Uterus (tissue), 4 donors: ENCODE data around the gene DCC. TPM values are rescaled to one million over a fixed set of nuclear protein-coding genes. Genes with fewer than 3 reads are reported as not detected.

Experiments used
- DNase-seq, 2 donors: peaks; one replicate each; pipeline ENCODE4 v3.0.0-alpha.2; 2019 to 2020
- H3K27ac ChIP-seq, 2 donors: fragments of 200-600 bp; sonication (generic); 1 replicate in 1 of 2; 2 replicates in 1 of 2; pipeline ENCODE4 v1.5.1; 2016 to 2018
- H3K27me3 ChIP-seq, 2 donors: fragments of 200-600 bp; sonication (generic); one replicate each; pipeline ENCODE4 v1.5.1; 2018 to 2019; ENCODE audit warnings: control low read depth in 1 of 2
- H3K36me3 ChIP-seq, 2 donors: fragments of 200-600 bp; sonication (generic); one replicate each; pipeline ENCODE4 v1.5.1; 2019; ENCODE audit warnings: control low read depth in 1 of 2
- H3K4me1 ChIP-seq, 2 donors: fragments of 200-600 bp; sonication (generic); one replicate each; pipeline ENCODE4 v1.5.1; 2018 to 2019; ENCODE audit warnings: control low read depth in 1 of 2
- H3K4me3 ChIP-seq, 2 donors: fragments of 200-600 bp; sonication (generic); 1 replicate in 1 of 2; 2 replicates in 1 of 2; pipeline ENCODE4 v1.5.1; 2018 to 2019; ENCODE audit warnings: mild to moderate bottlenecking in 1 of 2
- H3K9me3 ChIP-seq, 2 donors: fragments of 200-600 bp; sonication (generic); one replicate each; pipeline ENCODE4 v1.5.1; 2019; ENCODE audit warnings: control low read depth in 1 of 2
- POLR2A ChIP-seq, 2 donors: fragments of 450-650 bp; IDR thresholded peaks; one replicate each; pipeline ENCODE4 v1.6.1; 2016; ENCODE audit warnings: antibody characterized with exemption in 2 of 2, mild to moderate bottlenecking in 1 of 2, moderate library complexity in 1 of 2
- intact Hi-C: fragments of 100-400 bp; cut with DNase I; formaldehyde crosslinking; loops from one replicate; pipeline ENCODE4 v1.15.1; 2023; ENCODE audit warnings: low total_unique reads
- total RNA-seq, 4 donors: library from RNA; depleted of rRNA in 3 of 4; stranded (reverse); fragments of >200 nt in 3 of 4; gene quantifications; one replicate each; pipeline versions ENCODE4 v1.1.0 to v1.2.4, GENCODE V29; 2014 to 2023
- TF ChIP-seq, protein P1 (sequence below), 4 experiments: fragments of 200-600 bp in 2 of 4; fragments of 450-650 bp in 2 of 4; sonication (generic) in 2 of 4; IDR thresholded peaks; one replicate each; pipeline ENCODE4 v1.5.1; 2016 to 2019; ENCODE audit warnings: antibody characterized with exemption in 4 of 4, mild to moderate bottlenecking in 2 of 4, moderate library complexity in 1 of 4
- donor health status: DM: yes; HTN: yes; CAD: no.

DCC gene
- total RNA-seq, 4 donors from 2014 or later = 0.40 to 3.2 TPM; not detected in 2

- intact Hi-C loops = no loop called here
These were observed 112.4 kb downstream of the DCC start for GRCh38 chr18:52452427-52452826.

GRCh38 chr18:52459890-52460289, 119.9 kb downstream of the DCC start:
- TF ChIP-seq, protein P1, sequence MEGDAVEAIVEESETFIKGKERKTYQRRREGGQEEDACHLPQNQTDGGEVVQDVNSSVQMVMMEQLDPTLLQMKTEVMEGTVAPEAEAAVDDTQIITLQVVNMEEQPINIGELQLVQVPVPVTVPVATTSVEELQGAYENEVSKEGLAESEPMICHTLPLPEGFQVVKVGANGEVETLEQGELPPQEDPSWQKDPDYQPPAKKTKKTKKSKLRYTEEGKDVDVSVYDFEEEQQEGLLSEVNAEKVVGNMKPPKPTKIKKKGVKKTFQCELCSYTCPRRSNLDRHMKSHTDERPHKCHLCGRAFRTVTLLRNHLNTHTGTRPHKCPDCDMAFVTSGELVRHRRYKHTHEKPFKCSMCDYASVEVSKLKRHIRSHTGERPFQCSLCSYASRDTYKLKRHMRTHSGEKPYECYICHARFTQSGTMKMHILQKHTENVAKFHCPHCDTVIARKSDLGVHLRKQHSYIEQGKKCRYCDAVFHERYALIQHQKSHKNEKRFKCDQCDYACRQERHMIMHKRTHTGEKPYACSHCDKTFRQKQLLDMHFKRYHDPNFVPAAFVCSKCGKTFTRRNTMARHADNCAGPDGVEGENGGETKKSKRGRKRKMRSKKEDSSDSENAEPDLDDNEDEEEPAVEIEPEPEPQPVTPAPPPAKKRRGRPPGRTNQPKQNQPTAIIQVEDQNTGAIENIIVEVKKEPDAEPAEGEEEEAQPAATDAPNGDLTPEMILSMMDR (IDR thresholded peaks at IDR 0.05) = no peak
- no peak for TF ChIP-seq POLR2A (IDR thresholded peaks at IDR 0.05)
- Histone ChIP-seq H3K36me3 (no peaks in the 10 kb centered on the region), H3K27ac (no peak overlapping the region), H3K27me3 (no peaks in the 10 kb centered on the region), H3K4me1 (no peaks in the 10 kb centered on the region), H3K9me3 (no peaks in the 10 kb centered on the region), H3K4me3 (no peak overlapping the region)
- no peak for DNase-seq
- intact Hi-C loops = no loop called here

More at GRCh38 chr18:52452427-52452826, 112.4 kb downstream of the DCC start:
- H3K27me3 ChIP-seq = no peaks in the 10 kb centered on the region
- no peak for TF ChIP-seq POLR2A (IDR thresholded peaks at IDR 0.05)
- TF ChIP-seq, protein P1 (IDR thresholded peaks at IDR 0.05) = no peak
- H3K27ac ChIP-seq = no peak overlapping the region
- no peaks in the 10 kb centered on the region for H3K36me3 ChIP-seq
- DNase-seq = no peak
- H3K9me3 ChIP-seq = no peaks in the 10 kb centered on the region
- no peaks in the 10 kb centered on the region for H3K4me1 ChIP-seq
- no peak overlapping the region for H3K4me3 ChIP-seq

DNA sequence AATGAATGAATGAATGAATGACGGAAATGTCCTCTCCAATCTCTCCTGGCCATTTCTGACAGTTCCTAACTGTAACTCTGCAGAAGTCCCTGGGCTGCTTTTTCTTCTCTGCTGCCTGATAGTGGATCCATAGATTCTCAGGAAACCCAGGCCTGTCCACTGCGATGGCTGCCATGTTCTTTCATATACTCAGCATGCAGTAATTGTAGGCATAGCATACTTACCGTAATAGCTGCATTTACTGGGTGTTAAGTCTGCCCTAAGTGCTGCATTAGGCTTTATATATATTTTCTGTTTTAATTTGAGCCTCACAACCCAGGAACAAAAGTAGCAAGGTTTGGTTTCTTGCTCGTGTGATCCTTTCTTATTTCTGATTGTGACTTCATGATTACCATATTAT, 122.9 kb downstream of the DCC start:
- no peak overlapping the region for H3K27ac ChIP-seq
- no peak for TF ChIP-seq POLR2A (IDR thresholded peaks at IDR 0.05)
- TF ChIP-seq, protein P1 (IDR thresholded peaks at IDR 0.05) = no peak
- no peaks in the 10 kb centered on the region for H3K27me3 ChIP-seq
- no peaks in the 10 kb centered on the region for H3K9me3 ChIP-seq
- intact Hi-C loops = no loop called here
- no peaks in the 10 kb centered on the region for H3K4me1 ChIP-seq
- no peaks in the 10 kb centered on the region for H3K36me3 ChIP-seq
- DNase-seq = no peak
- no peak overlapping the region for H3K4me3 ChIP-seq

GRCh38 chr18:52465391-52465790, 125.4 kb downstream of the DCC start:
- Histone ChIP-seq H3K36me3 (no peaks in the 10 kb centered on the region), H3K27ac (no peak overlapping the region), H3K9me3 (no peaks in the 10 kb centered on the region), H3K4me3 (no peak overlapping the region), H3K4me1 (no peaks in the 10 kb centered on the region), H3K27me3 (no peaks in the 10 kb centered on the region)
- intact Hi-C loops = no loop called here
- no peak for TF ChIP-seq POLR2A (IDR thresholded peaks at IDR 0.05)
- TF ChIP-seq, protein P1 (IDR thresholded peaks at IDR 0.05) = no peak
- no peak for DNase-seq

DNA sequence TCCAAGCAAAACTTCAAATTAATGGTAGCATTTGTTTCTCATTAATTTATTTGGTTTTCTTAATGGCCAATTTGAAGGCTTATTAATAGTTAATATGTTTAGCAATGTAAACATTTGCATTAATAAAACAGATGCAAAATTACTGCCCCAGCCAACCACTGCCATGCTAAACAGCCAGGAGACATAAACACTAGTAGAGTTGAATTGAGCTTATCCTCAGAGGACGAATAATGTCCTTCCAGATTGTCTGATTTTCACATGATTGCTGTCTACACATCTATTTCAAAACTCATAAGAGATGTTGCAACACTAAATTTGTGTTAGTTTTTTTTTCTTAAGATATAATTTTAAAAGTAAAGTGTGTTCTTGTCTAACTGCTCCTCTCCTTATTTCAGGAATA, 128.5 kb downstream of the DCC start:
- no peak for TF ChIP-seq POLR2A (IDR thresholded peaks at IDR 0.05)
- TF ChIP-seq, protein P1 (IDR thresholded peaks at IDR 0.05) = no peak
- H3K27me3 ChIP-seq = no peaks in the 10 kb centered on the region
- intact Hi-C loops = no loop called here
- H3K9me3 ChIP-seq = no peaks in the 10 kb centered on the region
- no peaks in the 10 kb centered on the region for H3K4me1 ChIP-seq
- H3K27ac ChIP-seq = no peak overlapping the region
- H3K36me3 ChIP-seq = no peaks in the 10 kb centered on the region
- DNase-seq = no peak
- no peak overlapping the region for H3K4me3 ChIP-seq
